ENCODE results near the gene TTC36. TPM values are rescaled to one million over a fixed set of nuclear protein-coding genes. Genes with fewer than 3 reads are reported as not detected.

TTC36 gene, protein sequence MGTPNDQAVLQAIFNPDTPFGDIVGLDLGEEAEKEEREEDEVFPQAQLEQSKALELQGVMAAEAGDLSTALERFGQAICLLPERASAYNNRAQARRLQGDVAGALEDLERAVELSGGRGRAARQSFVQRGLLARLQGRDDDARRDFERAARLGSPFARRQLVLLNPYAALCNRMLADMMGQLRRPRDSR
- not detected in 2 replicates for polyA plus RNA-seq

DNA sequence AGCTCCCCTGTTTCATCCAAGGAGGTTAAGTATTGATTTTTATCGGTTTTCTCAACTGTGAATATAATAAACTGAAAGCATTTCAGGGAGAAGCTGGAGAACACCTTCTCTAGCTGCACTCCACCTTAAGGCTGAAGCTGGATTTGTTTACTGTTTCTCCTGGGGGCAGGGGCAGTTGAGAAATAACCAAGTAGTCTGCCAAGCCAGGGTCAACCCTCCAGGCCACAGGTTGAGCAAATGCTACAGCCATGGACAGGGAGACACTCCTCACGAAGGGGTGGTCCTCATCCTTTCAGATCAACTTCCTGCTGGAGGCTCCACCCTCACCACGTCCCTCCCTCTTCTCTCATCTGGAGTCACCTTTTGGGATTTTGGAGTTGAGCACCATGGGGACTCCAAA lies at the start of gene TTC36:
TSS of gene TTC36 (plus strand) at position 366 of the 400 bp plus-strand sequence. CDS start at position 387, 21 bp downstream.

DNA sequence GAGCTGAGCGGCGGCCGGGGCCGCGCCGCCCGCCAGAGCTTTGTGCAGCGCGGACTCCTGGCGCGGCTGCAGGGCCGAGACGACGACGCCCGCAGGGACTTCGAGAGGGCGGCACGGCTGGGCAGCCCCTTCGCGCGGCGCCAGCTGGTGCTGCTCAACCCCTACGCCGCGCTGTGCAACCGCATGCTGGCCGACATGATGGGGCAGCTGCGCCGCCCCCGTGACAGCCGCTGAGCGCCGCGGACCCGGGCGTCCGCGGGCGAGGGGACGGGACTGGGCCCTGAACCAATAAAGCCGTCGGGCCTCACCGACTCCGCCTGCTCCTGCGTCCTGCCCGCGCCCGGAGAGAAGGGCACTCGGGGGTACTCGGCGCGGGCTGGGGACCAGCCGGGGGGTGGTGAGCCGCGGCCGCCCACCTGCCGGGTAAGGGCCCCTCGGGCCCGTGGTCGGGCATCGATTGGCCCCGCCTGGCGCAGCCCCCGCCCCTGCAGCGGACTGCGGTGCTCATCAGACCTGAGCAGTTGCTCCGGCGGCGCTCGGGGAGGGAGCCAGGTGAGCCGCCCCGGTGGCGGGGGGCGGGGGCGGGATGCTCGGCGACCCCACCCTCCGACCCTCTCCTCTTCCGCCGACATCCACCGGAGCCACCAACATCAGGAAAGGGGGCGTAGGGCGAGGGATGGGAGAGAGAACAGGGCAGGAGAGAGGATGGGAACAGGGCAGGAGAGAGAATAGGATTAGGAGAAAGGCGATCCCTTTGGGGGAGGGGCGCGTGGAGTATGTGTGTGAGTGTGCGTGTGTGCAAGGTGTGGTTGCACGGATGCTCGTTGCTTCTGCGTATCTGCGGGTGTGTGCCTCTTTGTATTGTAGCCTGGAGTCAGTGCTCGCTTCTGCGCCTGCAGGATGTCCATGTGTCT lies 3.7 kb downstream of the TTC36 start, which contains the start of gene TMEM25:
TSS of gene TMEM25 (plus strand) at position 510 of the 914 bp plus-strand sequence. CDS start 610 bp downstream, outside the sequence.

DNA sequence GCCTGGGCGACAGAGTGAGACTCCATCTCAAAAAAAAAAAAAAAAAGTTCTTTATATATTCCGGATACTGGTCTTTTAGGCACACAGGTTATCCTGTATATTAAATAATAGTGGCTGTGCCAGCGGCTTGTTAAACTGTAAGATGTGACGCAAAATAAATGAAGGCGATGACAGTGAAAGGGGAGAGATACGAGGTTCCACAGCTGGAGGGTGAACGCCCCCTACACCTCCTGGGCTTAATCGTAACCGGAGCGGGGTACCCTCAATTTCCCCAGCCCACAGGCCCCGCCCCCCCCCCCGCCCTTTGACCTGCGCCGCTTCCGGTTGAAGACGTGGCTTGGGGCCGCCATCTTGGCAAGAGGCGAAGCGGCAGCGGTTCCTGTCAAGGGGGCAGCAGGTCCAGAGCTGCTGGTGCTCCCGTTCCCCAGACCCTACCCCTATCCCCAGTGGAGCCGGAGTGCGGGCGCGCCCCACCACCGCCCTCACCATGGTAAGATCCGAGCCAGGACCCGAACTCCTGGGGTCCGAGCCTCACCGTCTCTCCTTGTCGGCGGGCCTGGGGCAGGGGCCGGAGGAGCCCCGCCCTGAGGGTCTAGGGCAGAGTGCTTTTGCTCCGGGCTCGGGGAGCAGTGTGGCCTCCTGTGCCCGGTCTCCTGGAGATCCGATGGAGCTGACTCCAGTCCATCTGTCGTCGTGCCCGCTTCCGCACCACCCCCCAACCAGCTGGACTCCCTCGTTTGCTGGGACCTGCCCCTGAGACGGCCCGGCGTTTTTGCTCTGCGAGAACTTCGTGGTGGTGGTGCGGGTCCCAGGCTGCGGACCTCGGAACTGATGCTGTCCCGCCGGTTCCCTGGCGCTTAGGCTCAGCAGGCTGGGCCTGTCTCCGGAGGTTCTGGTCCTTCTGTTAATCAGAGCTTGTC lies 45.0 kb downstream of the TTC36 start, which contains the start of gene ARCN1:
TSS of gene ARCN1 (plus strand) at position 349 of the 920 bp plus-strand sequence. CDS start at position 488, 139 bp downstream.

Other genes starting within 250 kb of the TTC36 start
- not detected in 2 replicates for gene CD3E, start 222.7 kb upstream of the TTC36 start, polyA plus RNA-seq
- not detected in 2 replicates for gene CD3D, start 184.8 kb upstream of the TTC36 start, polyA plus RNA-seq
- not detected in 2 replicates for gene CD3G, start 183.1 kb upstream of the TTC36 start, polyA plus RNA-seq
- 32.6 and 45.9 TPM in 2 replicates for gene UBE4A, start 167.9 kb upstream of the TTC36 start, polyA plus RNA-seq
- 1,654 and 1,954 TPM in 2 replicates for gene ATP5MG, start 125.9 kb upstream of the TTC36 start, polyA plus RNA-seq
- gene KMT2A, start 91.0 kb upstream of the TTC36 start, polyA plus RNA-seq, result 13.0 and 16.1 TPM in 2 replicates
- gene TMEM25, start 3.7 kb downstream of the TTC36 start, polyA plus RNA-seq, result 41.0 and 52.2 TPM in 2 replicates
- gene IFT46, start 38.5 kb downstream of the TTC36 start, polyA plus RNA-seq, result 21.1 and 22.0 TPM in 2 replicates
- 49.3 and 54.9 TPM in 2 replicates for gene ARCN1, start 44.9 kb downstream of the TTC36 start, polyA plus RNA-seq
- gene PHLDB1, start 80.1 kb downstream of the TTC36 start, polyA plus RNA-seq, result 28.3 and 30.7 TPM in 2 replicates
- 1.4 and 1.7 TPM in 2 replicates for gene TREH, start 152.2 kb downstream of the TTC36 start, polyA plus RNA-seq

Data from Purkinje cell (primary cell).